ENCODE results near the gene ARHGEF1.

GRCh38 chr19:41864374-41864773 is 18.6 kb upstream of the ARHGEF1 start:
- TF ChIP-seq CTCF (IDR thresholded peaks at IDR 0.05; ENCODE audit: insufficient read depth, low read depth, low read length) (no peak), EZH2 (IDR thresholded peaks at IDR 0.05; ENCODE audit: insufficient read depth, low read length) (no peak)

Measured in astrocyte (in vitro differentiated cells and primary cell).